ENCODE measurements around the gene ETFA. TPM values are rescaled to one million over a fixed set of nuclear protein-coding genes. Genes with fewer than 3 reads are reported as not detected.

The ETFA gene
- total RNA-seq, 1 experiment from 2014 or later, result 84.4 TPM

GRCh38 chr15:76347482-76348055 is 36.3 kb upstream of the ETFA start (continued):
- TF ChIP-seq HMGXB4 (CRISPR knock-in tag; IDR thresholded peaks at IDR 0.05) (no peak), RELA (CRISPR knock-in tag; IDR thresholded peaks at IDR 0.05; ENCODE audit: borderline replicate concordance) (no peak), ETV6 (CRISPR knock-in tag; IDR thresholded peaks at IDR 0.05) (no peak), NR3C1 (CRISPR knock-in tag; conservative IDR thresholded peaks at IDR 0.05; ENCODE audit: low read depth) (no peak), IRF1 (CRISPR knock-in tag; IDR thresholded peaks at IDR 0.05) (no peak), SMAD4 (CRISPR knock-in tag; IDR thresholded peaks at IDR 0.05) (no peak), PRDM15 (CRISPR knock-in tag; IDR thresholded peaks at IDR 0.05) (no peak), FOXJ3 (CRISPR knock-in tag; IDR thresholded peaks at IDR 0.05; ENCODE audit: borderline replicate concordance) (no peak)

- H3K4me1 Mint-ChIP-seq, result peaks cover 21% of the 10 kb centered on the region
- no peaks in the 10 kb centered on the region for H3K36me3 Mint-ChIP-seq
- peak; percentile 50 for DNase-seq (ENCODE audit: low spot score)
- H3K4me3 Mint-ChIP-seq, result peak overlapping the region; percentile 70
- no peaks in the 10 kb centered on the region for H3K9me3 Mint-ChIP-seq
- peaks cover 93% of the 10 kb centered on the region for H3K27me3 Mint-ChIP-seq (ENCODE audit: low read depth)
- peak; percentile 21 for ATAC-seq
- H3K27ac Mint-ChIP-seq, result no peak overlapping the region
- ChIA-PET CTCF (interaction anchor here (0.9 to 2.7 kb wide), 6 partner anchors 11 to 196 kb away, joined by 4 to 20 read pairs (median 4); partner anchors contain the start of gene ISL2), POLR2A (interaction anchor here (1.0 to 2.8 kb wide), 3 partner anchors 8 to 35 kb away, joined by 3 to 29 read pairs (median 3); partner anchors contain the start of gene ISL2)
- TF ChIP-seq ATF3 (CRISPR knock-in tag; conservative IDR thresholded peaks at IDR 0.05), result no peak
- no peak for TF ChIP-seq ELF4 (CRISPR knock-in tag; IDR thresholded peaks at IDR 0.05; ENCODE audit: low read depth)
- TF ChIP-seq NFATC4 (CRISPR knock-in tag; IDR thresholded peaks at IDR 0.05), result no peak
- no peak for TF ChIP-seq KAT7 (CRISPR knock-in tag; IDR thresholded peaks at IDR 0.05; ENCODE audit: borderline replicate concordance)
- TF ChIP-seq ATF2 (CRISPR knock-in tag; IDR thresholded peaks at IDR 0.05; ENCODE audit: borderline replicate concordance, low read depth), result no peak
- no peak for TF ChIP-seq E2F1 (CRISPR knock-in tag; IDR thresholded peaks at IDR 0.05)
- no peak for TF ChIP-seq IRF1 (CRISPR knock-in tag; IDR thresholded peaks at IDR 0.05)
- no peak for TF ChIP-seq ZNF121 (CRISPR knock-in tag; IDR thresholded peaks at IDR 0.05)
- TF ChIP-seq ZNF317 (CRISPR knock-in tag; IDR thresholded peaks at IDR 0.05; ENCODE audit: borderline replicate concordance, low read depth), result no peak
- no peak for TF ChIP-seq CREM (CRISPR knock-in tag; IDR thresholded peaks at IDR 0.05)
- TF ChIP-seq EMX1 (CRISPR knock-in tag; IDR thresholded peaks at IDR 0.05), result no peak
- no peak for TF ChIP-seq FOXJ3 (CRISPR knock-in tag; IDR thresholded peaks at IDR 0.05; ENCODE audit: borderline replicate concordance)
- TF ChIP-seq SP1 (CRISPR knock-in tag; conservative IDR thresholded peaks at IDR 0.05), result no peak
- TF ChIP-seq ZNF416 (CRISPR knock-in tag; IDR thresholded peaks at IDR 0.05), result no peak
- TF ChIP-seq JAZF1 (CRISPR knock-in tag; IDR thresholded peaks at IDR 0.05), result no peak
- TF ChIP-seq FOXP4 (CRISPR knock-in tag; IDR thresholded peaks at IDR 0.05), result no peak
- TF ChIP-seq ZNF232 (CRISPR knock-in tag; IDR thresholded peaks at IDR 0.05), result no peak
These were observed 35.6 kb upstream of the ETFA start for GRCh38 chr15:76346669-76347481.
